IPS DF 6.9 (cell line): Measurements from ENCODE around the gene SEC31B.

Experiments
- DNase-seq: peaks from one replicate; pipeline ENCODE4 v3.0.0-alpha.2; 2013; ENCODE audit warnings: low read depth, low spot score
- H3K27ac ChIP-seq: one replicate; pipeline ENCODE4 v1.5.1; 2013; ENCODE audit warnings: low read length, control low read depth
- H3K27me3 ChIP-seq: 2 replicates; pipeline ENCODE4 v1.6.1; 2013; ENCODE audit warnings: mild to moderate bottlenecking, low read length; ENCODE audit not compliant: control insufficient read depth, insufficient read depth
- H3K36me3 ChIP-seq: 2 replicates; pipeline ENCODE4 v1.6.1; 2013; ENCODE audit warnings: low read length; ENCODE audit not compliant: control insufficient read depth, insufficient read depth
- H3K4me1 ChIP-seq: 2 replicates; pipeline ENCODE4 v1.6.1; 2013; ENCODE audit warnings: low read length; ENCODE audit not compliant: control insufficient read depth, insufficient read depth
- H3K4me3 ChIP-seq: 2 replicates; pipeline ENCODE4 v1.5.1; 2013; ENCODE audit warnings: mild to moderate bottlenecking, low read length
- H3K9me3 ChIP-seq: 2 replicates; pipeline ENCODE4 v1.6.1; 2013; ENCODE audit warnings: low read length, inconsistent platforms; ENCODE audit not compliant: control insufficient read depth, insufficient read depth
- WGBS: extraction: QIAGEN DNeasy Blood & Tissue Kit; methylation state at CpG from one replicate; pipeline ENCODE4 v1.1.7; 2013; ENCODE audit warnings: mixed read lengths, missing lambda C conversion rate; ENCODE audit not compliant: insufficient read length, insufficient coverage; 5-methylcytosine and 5-hydroxymethylcytosine counted together

The SEC31B gene

DNA sequence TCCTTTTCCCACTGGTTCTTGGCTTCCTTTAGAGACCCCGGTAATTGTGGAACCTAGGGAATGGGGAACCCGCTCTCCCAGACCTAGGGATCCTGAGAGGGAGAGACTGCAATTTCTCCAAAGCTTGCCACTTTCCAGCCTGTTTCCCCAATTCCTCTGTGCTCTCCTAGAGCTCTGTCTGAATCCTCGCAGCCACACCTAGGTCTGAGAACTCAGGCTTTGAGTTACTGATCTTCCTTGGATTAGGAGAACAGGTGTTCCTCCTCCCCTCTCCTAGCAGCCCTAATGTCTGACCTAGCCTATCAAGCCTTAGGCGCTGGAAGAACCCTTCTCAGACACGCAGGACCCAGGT lies 36.9 kb downstream of the SEC31B start:
- Histone ChIP-seq H3K36me3 (no peaks in the 10 kb centered on the region), H3K27me3 (peaks cover 60% of the 10 kb centered on the region), H3K9me3 (no peaks in the 10 kb centered on the region), H3K27ac (no peak overlapping the region), H3K4me3 (no peak overlapping the region), H3K4me1 (peaks cover 9% of the 10 kb centered on the region)
- DNase-seq = no peak
- WGBS = no CpG with 5 or more reads among the region's 5 CpGs

DNA sequence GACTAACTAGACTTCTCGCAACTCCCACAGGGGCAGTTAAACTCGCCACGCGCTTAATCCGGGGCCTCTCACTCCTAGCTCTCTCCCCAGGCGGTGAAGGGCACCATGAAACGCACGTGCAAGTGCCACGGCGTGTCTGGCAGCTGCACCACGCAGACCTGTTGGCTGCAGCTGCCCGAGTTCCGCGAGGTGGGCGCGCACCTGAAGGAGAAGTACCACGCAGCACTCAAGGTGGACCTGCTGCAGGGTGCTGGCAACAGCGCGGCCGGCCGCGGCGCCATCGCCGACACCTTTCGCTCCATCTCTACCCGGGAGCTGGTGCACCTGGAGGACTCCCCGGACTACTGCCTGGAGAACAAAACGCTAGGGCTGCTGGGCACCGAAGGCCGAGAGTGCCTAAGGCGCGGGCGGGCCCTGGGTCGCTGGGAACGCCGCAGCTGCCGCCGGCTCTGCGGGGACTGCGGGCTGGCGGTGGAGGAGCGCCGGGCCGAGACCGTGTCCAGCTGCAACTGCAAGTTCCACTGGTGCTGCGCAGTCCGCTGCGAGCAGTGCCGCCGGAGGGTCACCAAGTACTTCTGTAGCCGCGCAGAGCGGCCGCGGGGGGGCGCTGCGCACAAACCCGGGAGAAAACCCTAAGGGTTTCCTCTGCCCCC lies 37.4 kb downstream of the SEC31B start:
- DNase-seq = peak; percentile 55
- Histone ChIP-seq H3K4me3 (peak overlapping the region; percentile 39), H3K36me3 (no peaks in the 10 kb centered on the region), H3K27ac (no peak overlapping the region), H3K4me1 (peaks cover 9% of the 10 kb centered on the region), H3K9me3 (no peaks in the 10 kb centered on the region), H3K27me3 (peaks cover 55% of the 10 kb centered on the region)
- no CpG with 5 or more reads among the region's 59 CpGs for WGBS

DNA sequence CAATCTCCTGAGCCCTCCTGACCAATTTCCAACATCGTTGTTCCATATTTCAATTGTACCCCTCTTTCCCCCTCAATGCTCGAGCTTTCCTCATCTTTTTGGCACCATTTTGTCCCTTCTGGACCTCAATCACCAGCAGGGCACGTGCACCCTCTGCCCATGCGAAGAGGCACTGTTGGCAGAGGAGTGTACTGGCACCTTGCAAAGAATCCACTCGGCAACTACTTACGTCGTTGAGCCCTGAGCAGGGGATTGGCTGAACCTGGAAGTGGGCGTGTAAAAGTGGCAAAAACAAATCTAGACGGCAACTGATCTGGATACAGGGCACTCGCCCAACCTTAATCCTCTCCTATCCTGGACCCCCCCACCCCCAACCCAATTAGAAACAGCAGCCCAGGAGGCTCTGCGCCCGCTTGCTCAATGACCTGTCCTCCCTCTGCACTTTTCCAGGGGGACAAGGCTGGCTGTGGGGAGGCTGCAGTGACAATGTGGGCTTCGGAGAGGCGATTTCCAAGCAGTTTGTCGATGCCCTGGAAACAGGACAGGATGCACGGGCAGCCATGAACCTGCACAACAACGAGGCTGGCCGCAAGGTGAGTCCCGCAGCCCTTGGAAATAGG lies 38.1 kb downstream of the SEC31B start:
- Histone ChIP-seq H3K9me3 (no peaks in the 10 kb centered on the region), H3K36me3 (no peaks in the 10 kb centered on the region), H3K27me3 (peaks cover 48% of the 10 kb centered on the region), H3K4me1 (peaks cover 9% of the 10 kb centered on the region), H3K4me3 (peak overlapping the region; percentile 39; the same call in 1 of the 2 replicates), H3K27ac (no peak overlapping the region)
- peak; percentile 88 for DNase-seq
- WGBS = no CpG with 5 or more reads among the region's 19 CpGs

DNA sequence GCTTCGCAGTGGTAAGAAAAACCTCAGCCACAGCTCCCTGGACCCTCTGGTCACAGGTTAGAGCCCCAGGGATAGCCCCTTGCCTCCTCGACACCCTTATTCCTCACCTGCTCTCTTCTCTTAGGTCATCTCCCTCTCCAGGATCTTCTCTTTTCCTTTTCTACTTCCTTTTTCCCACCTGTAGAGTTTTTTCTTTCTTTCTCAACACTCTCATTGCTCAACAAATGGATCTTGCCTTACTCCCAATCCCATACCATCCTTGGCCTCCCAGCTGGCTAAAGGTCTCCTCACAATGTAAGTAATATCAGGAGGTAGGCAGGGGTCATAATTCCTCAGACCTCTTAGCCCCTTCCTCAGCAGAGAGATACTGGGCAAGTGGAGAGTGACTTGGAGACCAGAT lies 39.7 kb downstream of the SEC31B start:
- Histone ChIP-seq H3K9me3 (no peaks in the 10 kb centered on the region), H3K27ac (no peak overlapping the region), H3K36me3 (no peaks in the 10 kb centered on the region), H3K4me1 (no peaks in the 10 kb centered on the region), H3K27me3 (peaks cover 44% of the 10 kb centered on the region), H3K4me3 (no peak overlapping the region)
- DNase-seq = no peak
- no CpG with 5 or more reads among the region's 2 CpGs for WGBS

DNA sequence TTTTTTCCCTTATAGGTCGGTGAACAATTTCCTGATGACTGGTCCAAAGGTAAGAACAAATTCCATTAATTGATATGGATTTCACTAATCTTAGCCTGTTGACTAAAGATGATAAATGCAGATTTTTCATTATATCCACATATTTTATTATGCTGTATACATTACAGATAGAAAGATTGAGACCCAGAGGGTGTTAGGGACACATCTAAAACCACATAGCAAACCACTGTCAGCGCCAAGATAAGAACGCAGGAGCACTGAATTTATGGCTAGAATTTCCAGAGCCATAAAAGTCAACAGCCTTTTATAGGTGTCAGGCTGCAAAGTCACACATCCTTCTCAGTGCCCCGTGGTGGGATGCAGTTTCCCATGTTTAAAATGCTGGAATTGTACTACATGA lies 40.6 kb downstream of the SEC31B start:
- no CpG with 5 or more reads among the region's 4 CpGs for WGBS
- no peak for DNase-seq
- peaks cover 36% of the 10 kb centered on the region for H3K27me3 ChIP-seq

DNA sequence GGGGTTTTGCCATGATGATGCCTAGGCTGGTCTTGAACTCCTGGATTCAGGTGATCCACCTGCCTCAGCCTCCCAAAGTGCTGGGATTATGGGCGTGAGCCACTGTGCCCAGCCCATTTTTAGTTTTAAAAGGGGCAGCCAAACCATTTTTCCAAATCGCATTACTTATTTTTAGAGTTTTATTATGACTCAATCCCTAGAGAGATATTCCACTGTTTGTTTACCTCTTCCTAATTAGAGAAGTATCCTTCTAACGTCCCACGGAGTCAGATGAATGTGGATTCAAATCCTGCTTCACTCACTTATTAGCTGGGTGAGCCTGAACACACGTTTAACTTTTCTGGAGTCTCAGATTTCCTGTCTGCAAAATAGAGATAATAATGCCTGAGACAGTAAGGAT lies 41.7 kb downstream of the SEC31B start:
- no CpG with 5 or more reads among the region's 5 CpGs for WGBS
- peaks cover 25% of the 10 kb centered on the region for H3K27me3 ChIP-seq

More for the DNA sequence above, 40.6 kb downstream of the SEC31B start:
- H3K9me3 ChIP-seq = no peaks in the 10 kb centered on the region
- no peak overlapping the region for H3K4me3 ChIP-seq
- H3K27ac ChIP-seq = no peak overlapping the region
- no peaks in the 10 kb centered on the region for H3K36me3 ChIP-seq
- H3K4me1 ChIP-seq = no peaks in the 10 kb centered on the region

DNA sequence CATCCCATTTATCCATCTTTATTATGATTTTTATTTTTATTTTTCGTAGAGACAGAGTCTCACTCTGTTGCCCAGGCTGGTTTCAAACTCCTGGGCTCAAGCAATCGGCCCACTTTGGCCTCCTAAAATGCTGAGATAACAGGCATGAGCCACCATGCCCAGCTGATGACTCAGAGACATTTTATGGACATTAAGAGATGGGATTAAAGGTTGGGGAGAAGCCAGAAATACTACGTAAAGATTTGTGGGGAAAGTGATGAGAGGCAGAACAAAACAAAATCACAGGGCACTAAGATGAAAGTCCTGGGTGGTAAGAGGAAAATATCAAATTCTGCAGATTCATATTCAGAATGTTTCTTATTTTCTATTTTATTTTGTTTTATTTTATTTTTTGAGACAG lies 49.3 kb downstream of the SEC31B start:
- H3K27me3 ChIP-seq = no peaks in the 10 kb centered on the region; the same call in 1 of the 2 replicates
- no peak for DNase-seq
- WGBS = no CpG with 5 or more reads among the region's 3 CpGs

More for the DNA sequence above, 41.7 kb downstream of the SEC31B start:
- H3K36me3 ChIP-seq = no peaks in the 10 kb centered on the region
- no peak overlapping the region for H3K27ac ChIP-seq
- DNase-seq = no peak
- H3K4me1 ChIP-seq = no peaks in the 10 kb centered on the region
- H3K9me3 ChIP-seq = no peaks in the 10 kb centered on the region
- H3K4me3 ChIP-seq = no peak overlapping the region

DNA sequence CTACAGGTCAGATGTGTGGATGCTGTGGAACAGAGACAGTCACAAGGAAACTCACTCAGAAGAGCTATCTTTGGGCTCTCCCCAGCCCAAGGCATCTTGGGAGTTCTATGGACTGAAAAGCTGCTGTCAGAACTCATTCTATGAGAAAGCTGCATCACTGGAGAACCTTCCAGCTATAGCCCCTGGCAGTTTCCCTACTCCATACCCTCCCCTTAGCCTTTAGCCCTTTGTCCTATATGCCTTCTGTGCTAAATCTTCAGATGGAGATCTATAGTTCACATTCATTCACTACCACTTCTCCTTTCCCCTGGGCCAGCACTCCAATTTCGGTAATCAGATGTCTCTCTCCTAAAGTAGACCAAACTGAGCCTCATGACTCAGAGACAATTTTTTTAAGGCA lies 49.9 kb downstream of the SEC31B start:
- Histone ChIP-seq H3K9me3 (no peaks in the 10 kb centered on the region), H3K27ac (no peak overlapping the region), H3K36me3 (no peaks in the 10 kb centered on the region), H3K27me3 (no peaks in the 10 kb centered on the region; the same call in 1 of the 2 replicates), H3K4me1 (no peaks in the 10 kb centered on the region), H3K4me3 (no peak overlapping the region)
- no CpG with 5 or more reads among the region's 1 CpG for WGBS
- DNase-seq = no peak

More for the DNA sequence above, 49.3 kb downstream of the SEC31B start:
- H3K9me3 ChIP-seq = no peaks in the 10 kb centered on the region
- no peaks in the 10 kb centered on the region for H3K36me3 ChIP-seq
- no peak overlapping the region for H3K27ac ChIP-seq
- no peak overlapping the region for H3K4me3 ChIP-seq
- no peaks in the 10 kb centered on the region for H3K4me1 ChIP-seq

DNA sequence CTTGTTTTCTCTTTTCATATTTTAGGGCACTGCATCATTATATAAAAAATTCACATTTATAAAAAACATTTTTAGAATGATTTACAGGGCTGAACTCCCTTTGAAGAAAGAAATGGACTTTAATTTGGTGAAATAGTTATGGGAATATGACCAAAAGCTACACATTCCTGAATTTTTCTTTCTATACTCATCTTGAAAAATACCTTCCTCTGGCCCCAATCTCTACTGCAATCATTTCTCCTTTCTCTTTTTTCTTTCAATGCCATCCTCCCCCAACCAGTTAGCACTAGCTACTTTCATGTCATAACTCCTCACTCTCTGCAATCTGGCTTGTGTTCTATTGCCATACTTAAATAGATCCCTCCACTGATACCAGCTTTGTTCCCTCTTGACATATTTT lies 50.7 kb downstream of the SEC31B start:
- no peak for DNase-seq
- H3K9me3 ChIP-seq = no peaks in the 10 kb centered on the region
- H3K4me3 ChIP-seq = no peak overlapping the region
- H3K27ac ChIP-seq = no peak overlapping the region
- H3K36me3 ChIP-seq = no peaks in the 10 kb centered on the region
- no peaks in the 10 kb centered on the region; the same call in 1 of the 2 replicates for H3K27me3 ChIP-seq
- H3K4me1 ChIP-seq = no peaks in the 10 kb centered on the region

DNA sequence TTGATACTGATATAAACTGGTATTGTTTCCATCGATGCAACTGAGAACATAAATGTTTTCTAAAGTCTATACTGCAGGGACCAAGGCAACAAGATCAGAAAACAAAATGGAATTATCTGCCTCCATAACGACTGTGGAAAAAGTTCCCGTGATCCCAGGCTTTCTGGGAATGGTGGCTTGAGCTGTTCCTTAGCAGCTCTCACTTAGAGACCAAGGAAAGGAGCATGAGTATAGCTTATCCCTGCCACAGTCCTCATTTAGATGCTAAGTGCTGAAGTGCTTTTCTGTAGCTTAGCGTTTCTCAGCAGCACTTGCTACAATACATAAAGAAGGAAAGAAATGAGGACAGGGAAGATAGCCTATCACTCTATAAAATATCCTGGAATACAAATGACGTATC lies 51.3 kb downstream of the SEC31B start:
- Histone ChIP-seq H3K36me3 (no peaks in the 10 kb centered on the region), H3K4me1 (no peaks in the 10 kb centered on the region), H3K9me3 (no peaks in the 10 kb centered on the region), H3K27ac (no peak overlapping the region), H3K4me3 (no peak overlapping the region), H3K27me3 (no peaks in the 10 kb centered on the region)
- DNase-seq = no peak
- no CpG with 5 or more reads among the region's 5 CpGs for WGBS

DNA sequence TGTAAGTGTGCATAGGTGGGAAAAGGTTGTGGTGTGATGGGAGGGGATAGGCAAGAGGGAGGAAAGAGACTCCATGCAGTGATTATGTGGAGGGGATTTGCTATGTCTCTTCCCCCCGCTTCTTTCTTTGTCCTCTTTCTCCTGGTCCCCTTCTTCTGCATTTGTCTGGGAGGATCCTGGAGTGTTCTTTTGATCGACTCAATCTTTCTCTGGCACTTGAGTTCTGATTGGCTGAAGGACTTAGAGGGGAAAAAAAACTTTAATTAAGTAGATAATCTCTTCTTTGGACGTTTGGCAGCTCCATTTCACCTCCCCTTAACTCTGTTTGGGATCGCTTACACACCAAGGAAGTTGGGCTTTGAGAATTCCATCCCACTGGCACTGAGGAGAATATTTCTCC lies 57.0 kb downstream of the SEC31B start, which contains the start of gene WNT8B:
Gene WNT8B (plus strand): TSS at position 301 of the 400 bp plus-strand sequence. CDS start 160 bp downstream, outside the sequence.
- H3K36me3 ChIP-seq = no peaks in the 10 kb centered on the region
- WGBS = no CpG with 5 or more reads among the region's 4 CpGs
- H3K27me3 ChIP-seq = no peaks in the 10 kb centered on the region
- H3K4me3 ChIP-seq = no peak within 1 kb of the TSS
- no peaks in the 10 kb centered on the region for H3K9me3 ChIP-seq
- no peak within 1 kb of the TSS for H3K27ac ChIP-seq
- no peaks in the 10 kb centered on the region for H3K4me1 ChIP-seq
- DNase-seq = no peak
